Activated naive CD8-positive, alpha-beta T cell treated with anti-CD3 and anti-CD28 coated beads for 36 hours (primary cell): Measurements from ENCODE around the gene EEF1AKMT1. TPM values are rescaled to one million over a fixed set of nuclear protein-coding genes. Genes with fewer than 3 reads are reported as not detected.

ENCODE experiments used
- total RNA-seq, 2 experiments: library from RNA; stranded (reverse); gene quantifications; one replicate each; pipeline ENCODE4 v1.2.3, GENCODE V29; 2021

The EEF1AKMT1 gene
- total RNA-seq, 2 experiments from 2014 or later, result 18.5 to 20.6 TPM

Other genes with a start within 250 kb of the EEF1AKMT1 start
- gene CRYL1, start 248.1 kb downstream of the EEF1AKMT1 start, total RNA-seq, result 1 to 10 TPM; 5.0 to 5.2 TPM
- 1 to 10 TPM; 3.9 to 4.0 TPM for gene IFT88, start 206.8 kb downstream of the EEF1AKMT1 start, total RNA-seq
- under 1 TPM; 0.78 to 0.88 TPM for gene IL17D, start 70.3 kb downstream of the EEF1AKMT1 start, total RNA-seq
- gene XPO4, start 128.8 kb upstream of the EEF1AKMT1 start, total RNA-seq, result 10 to 100 TPM; 32.4 to 34.5 TPM